Loucy (cell line): ENCODE data around the gene SEC14L1.

Source experiments
- H2AFZ ChIP-seq: fragments of 200-600 bp; sonication (generic); 2 replicates; pipeline ENCODE4 v1.6.0; 2016; ENCODE audit warnings: antibody characterized with exemption, mild to moderate bottlenecking, low read length, moderate library complexity
- H3F3A ChIP-seq: fragments of 200-600 bp; 2 replicates; pipeline ENCODE4 v1.6.0; 2016; ENCODE audit warnings: antibody characterized with exemption, low read depth, mild to moderate bottlenecking
- H3K27me3 ChIP-seq: fragments of 200-600 bp; sonication (generic); 2 replicates; pipeline ENCODE4 v1.6.1; 2014; ENCODE audit warnings: low read length, mild to moderate bottlenecking; ENCODE audit not compliant: insufficient read depth, poor library complexity, severe bottlenecking
- H3K36me3 ChIP-seq: fragments of 200-600 bp; sonication (generic); 2 replicates; pipeline ENCODE4 v1.6.1; 2016; ENCODE audit warnings: low read length; ENCODE audit not compliant: insufficient read depth
- H3K4me1 ChIP-seq: fragments of 200-600 bp; sonication (generic); 2 replicates; pipeline ENCODE4 v1.5.1; 2014; ENCODE audit warnings: low read length, mild to moderate bottlenecking; ENCODE audit not compliant: insufficient read depth, poor library complexity, severe bottlenecking
- H3K4me2 ChIP-seq: fragments of 200-600 bp; sonication (generic); 2 replicates; pipeline ENCODE4 v1.6.0; 2014; ENCODE audit warnings: antibody characterized with exemption, low read length, low read depth, mild to moderate bottlenecking; ENCODE audit not compliant: poor library complexity, severe bottlenecking
- H3K4me3 ChIP-seq: fragments of 200-600 bp; sonication (generic); 2 replicates; pipeline ENCODE4 v1.5.1; 2014; ENCODE audit warnings: low read length, mild to moderate bottlenecking, mixed read lengths; ENCODE audit not compliant: poor library complexity, severe bottlenecking
- H3K79me2 ChIP-seq: fragments of 200-600 bp; sonication (generic); 2 replicates; pipeline ENCODE4 v1.6.1; 2014; ENCODE audit warnings: low read length; ENCODE audit not compliant: insufficient read depth
- H3K9ac ChIP-seq: fragments of 200-600 bp; sonication (generic); 2 replicates; pipeline ENCODE4 v1.6.0; 2014; ENCODE audit warnings: mild to moderate bottlenecking, low read depth, low read length, moderate library complexity; ENCODE audit not compliant: poor library complexity, severe bottlenecking
- H3K9me2 ChIP-seq: fragments of 200-600 bp; sonication (generic); replicated peaks from 2 replicates; pipeline ENCODE4 v1.6.1; 2016; ENCODE audit warnings: low read depth, low read length, mixed read lengths
- H3K9me3 ChIP-seq: fragments of 200-600 bp; sonication (generic); 2 replicates; pipeline ENCODE4 v1.6.1; 2014; ENCODE audit warnings: mild to moderate bottlenecking, antibody characterized with exemption, low read length, low read depth; ENCODE audit not compliant: insufficient read depth
- H4K20me1 ChIP-seq: fragments of 200-600 bp; sonication (generic); 2 replicates; pipeline ENCODE4 v1.6.0; 2014; ENCODE audit warnings: antibody characterized with exemption, low read length, mild to moderate bottlenecking; ENCODE audit not compliant: insufficient read depth, poor library complexity, severe bottlenecking
- CTCF ChIP-seq: fragments of 200-600 bp; sonication (generic); conservative IDR thresholded peaks from 2 replicates; pipeline ENCODE4 v1.5.1; 2014; ENCODE audit warnings: mild to moderate bottlenecking, antibody characterized with exemption, low read length
- EZH2phosphoT487 ChIP-seq: fragments of 200-600 bp; IDR thresholded peaks from 2 replicates; pipeline ENCODE4 v1.6.1; 2018; ENCODE audit warnings: antibody characterized with exemption, mild to moderate bottlenecking, moderate library complexity, borderline replicate concordance

Gene SEC14L1

GRCh38 chr17:77128896-77129567 is 11.7 kb upstream of the SEC14L1 start:
- Histone ChIP-seq H3K9me2 (no peaks in the 10 kb centered on the region), H3K4me1 (no peaks in the 10 kb centered on the region), H3K79me2 (no peaks in the 10 kb centered on the region), H4K20me1 (no peaks in the 10 kb centered on the region), H2AFZ (no peak overlapping the region), H3K4me2 (no peak overlapping the region), H3F3A (no peaks in the 10 kb centered on the region), H3K9ac (no peak overlapping the region), H3K4me3 (no peak overlapping the region), H3K36me3 (no peaks in the 10 kb centered on the region), H3K9me3 (no peaks in the 10 kb centered on the region), H3K27me3 (no peaks in the 10 kb centered on the region)
- TF ChIP-seq EZH2phosphoT487 (no peak), CTCF (no peak)

- Histone ChIP-seq H3K4me1 (no peaks in the 10 kb centered on the region), H3K4me2 (no peak overlapping the region), H3K79me2 (no peaks in the 10 kb centered on the region), H3K4me3 (no peak overlapping the region), H3K9me3 (no peaks in the 10 kb centered on the region), H3K9ac (no peak overlapping the region), H3K36me3 (no peaks in the 10 kb centered on the region), H2AFZ (no peak overlapping the region), H3K27me3 (no peaks in the 10 kb centered on the region), H3K9me2 (no peaks in the 10 kb centered on the region), H3F3A (no peaks in the 10 kb centered on the region), H4K20me1 (no peaks in the 10 kb centered on the region)
- TF ChIP-seq CTCF (no peak), EZH2phosphoT487 (no peak)
Measured at GRCh38 chr17:77129568-77130301, 11.0 kb upstream of the SEC14L1 start.

GRCh38 chr17:77130525-77130924 is 10.2 kb upstream of the SEC14L1 start:
- H3K4me2 ChIP-seq = no peak overlapping the region
- no peaks in the 10 kb centered on the region for H4K20me1 ChIP-seq
- H2AFZ ChIP-seq = no peak overlapping the region
- no peaks in the 10 kb centered on the region for H3K27me3 ChIP-seq
- H3K36me3 ChIP-seq = no peaks in the 10 kb centered on the region
- no peak overlapping the region for H3K4me3 ChIP-seq
- H3K4me1 ChIP-seq = no peaks in the 10 kb centered on the region
- H3K9me3 ChIP-seq = no peaks in the 10 kb centered on the region
- no peaks in the 10 kb centered on the region for H3K79me2 ChIP-seq
- no peaks in the 10 kb centered on the region for H3F3A ChIP-seq
- TF ChIP-seq EZH2phosphoT487 (no peak), CTCF (no peak)
- H3K9me2 ChIP-seq = no peaks in the 10 kb centered on the region
- no peak overlapping the region for H3K9ac ChIP-seq
